ENCODE measurements around the gene DMD.
A peak's percentile ranks its signal among the peaks of the same experiment; 100 is the strongest.

Gene DMD

DNA sequence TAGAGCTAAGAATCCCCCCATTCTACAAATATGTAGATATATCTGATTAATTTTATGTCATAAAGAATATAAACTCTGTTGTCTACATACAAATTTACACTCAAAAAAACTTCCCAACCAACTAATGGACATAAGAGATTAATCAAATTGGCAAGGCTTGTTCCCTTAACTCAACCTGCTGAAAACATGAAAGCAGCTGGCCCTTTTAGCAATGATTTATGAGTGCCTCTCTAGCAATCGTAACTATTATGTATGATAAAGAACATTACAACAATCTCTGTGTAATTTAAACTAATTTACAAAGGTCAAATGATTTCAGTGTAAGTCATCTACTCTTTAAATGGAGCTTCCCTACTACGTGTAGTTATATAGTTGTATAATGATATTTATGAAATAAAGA, 2056.4 kb downstream of the DMD start:
- no peak for DNase-seq

DNA sequence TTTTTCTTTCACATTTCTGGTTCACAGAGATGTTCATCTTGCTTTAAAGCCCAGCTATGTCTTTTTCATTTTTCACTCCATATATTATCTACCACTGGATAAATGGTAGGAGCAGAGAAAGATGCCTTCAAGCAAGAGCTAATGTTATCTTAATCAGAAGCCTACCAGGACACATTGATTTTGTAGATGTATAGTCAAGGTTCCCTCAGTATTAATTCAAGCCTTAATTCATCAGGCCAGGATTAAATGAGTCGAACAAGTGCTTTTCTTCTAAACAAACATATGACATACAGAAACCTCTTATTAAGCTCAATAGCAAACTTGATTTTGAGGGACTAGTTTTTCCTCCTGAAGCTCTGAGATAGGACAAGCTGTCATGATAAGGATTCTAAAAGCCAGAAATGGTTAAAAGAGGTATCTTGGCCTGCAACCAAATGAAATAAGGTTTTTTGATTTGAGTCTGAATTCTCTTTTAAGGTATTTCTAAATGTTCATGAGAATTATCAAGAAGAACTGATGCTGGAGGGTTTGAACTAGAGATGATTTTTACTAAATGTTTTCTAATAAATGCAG, 2057.8 kb downstream of the DMD start:
- no peak for DNase-seq

DNA sequence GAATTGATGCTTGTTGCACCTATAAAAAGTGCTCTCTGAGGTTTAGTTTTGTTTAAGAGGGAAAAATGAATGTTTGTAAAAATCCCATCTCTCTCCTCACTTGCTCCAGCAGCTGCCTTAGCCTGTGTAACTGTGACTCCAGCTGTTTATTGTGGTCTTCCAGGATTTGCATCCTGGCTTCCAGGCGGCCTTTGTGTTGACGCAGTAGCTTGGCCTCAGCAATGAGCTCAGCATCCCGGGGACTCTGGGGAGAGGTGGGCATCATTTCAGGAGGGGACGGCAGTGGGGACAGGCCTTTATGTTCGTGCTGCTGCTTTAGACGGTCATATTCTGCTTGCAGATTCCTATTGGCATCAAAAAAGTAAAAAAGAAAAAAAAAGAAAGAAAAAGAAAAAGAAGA, 2064.2 kb downstream of the DMD start:
- no peak for DNase-seq

DNA sequence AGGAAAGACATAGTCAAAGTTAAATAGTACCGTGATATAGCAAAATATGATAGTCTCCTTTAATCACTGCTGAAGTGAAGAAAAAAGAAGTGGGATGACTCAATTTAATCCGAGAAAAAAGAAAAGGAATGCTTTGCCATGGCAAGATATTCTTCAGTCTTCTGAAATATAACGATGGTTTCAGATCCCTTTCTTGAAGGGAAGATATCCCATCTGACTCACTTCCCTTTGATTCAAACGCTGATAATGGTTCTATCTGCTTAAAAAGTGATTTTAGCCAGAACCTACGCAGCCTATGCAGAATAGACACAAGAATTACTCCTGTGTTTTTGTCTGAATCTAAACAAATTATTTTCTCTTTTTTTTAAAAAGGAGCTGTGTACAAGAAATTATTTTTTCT, 2071.4 kb downstream of the DMD start:
- DNase-seq = no peak

DNA sequence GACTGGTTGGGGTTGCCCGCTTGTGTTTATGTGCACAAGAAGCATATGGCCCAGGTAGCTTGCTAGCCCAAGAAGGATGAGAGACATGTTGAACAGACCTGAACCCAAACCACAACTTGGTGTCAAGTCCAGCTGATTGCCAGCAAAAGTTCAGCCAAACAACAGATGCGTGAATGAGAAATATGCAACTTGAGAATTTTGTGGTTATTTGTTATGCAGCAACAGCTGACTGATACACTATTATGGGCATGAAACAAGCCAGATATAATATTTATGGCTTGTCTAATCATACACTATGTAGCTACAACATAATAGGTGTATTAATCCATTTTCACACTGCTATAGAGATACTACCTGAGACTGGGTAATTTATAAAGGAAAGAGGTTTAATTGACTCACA, 2073.2 kb downstream of the DMD start:
- DNase-seq = no peak

DNA sequence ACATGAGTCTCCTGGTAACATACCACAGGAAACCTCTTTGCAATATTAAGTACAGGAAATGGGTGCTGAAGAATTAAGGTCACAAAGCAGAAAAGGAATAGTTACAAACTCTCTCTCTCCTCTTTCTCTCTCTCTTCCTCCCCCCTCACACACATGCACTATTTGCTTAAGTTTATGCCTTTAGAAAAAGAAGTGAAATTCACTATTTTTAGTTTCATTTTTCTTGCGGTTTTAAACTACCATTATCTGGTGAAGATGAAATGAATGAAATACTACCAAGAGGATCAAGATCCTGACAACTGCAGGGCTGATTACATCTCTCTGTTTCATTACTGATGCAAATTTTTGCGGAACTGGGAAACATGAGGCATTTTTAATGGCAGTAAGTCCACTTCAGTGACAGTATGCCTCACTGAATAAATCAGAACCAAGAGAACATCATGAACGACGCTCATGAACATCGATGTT, 2075.2 kb downstream of the DMD start:
- no peak for DNase-seq

DNA sequence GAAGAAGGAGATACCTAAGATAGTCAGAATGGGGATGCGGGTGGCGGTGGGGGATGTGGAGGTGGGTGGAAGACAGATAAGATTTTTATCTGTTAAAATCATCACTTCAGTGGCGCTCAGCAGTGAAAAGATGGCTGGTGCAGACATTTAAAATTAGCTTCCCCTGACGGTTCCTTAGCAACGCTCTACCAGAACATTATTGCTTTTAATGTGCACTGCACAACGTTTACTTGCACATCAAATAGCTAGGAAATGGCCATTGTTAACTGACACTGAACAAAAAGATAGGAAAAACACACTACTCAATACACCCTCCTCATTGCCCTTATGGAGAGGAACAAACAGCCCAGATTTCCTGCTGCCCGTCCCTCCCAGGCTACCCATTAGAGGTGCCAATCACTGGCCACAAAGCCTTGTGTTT, 2078.5 kb downstream of the DMD start:
- no peak for DNase-seq

DNA sequence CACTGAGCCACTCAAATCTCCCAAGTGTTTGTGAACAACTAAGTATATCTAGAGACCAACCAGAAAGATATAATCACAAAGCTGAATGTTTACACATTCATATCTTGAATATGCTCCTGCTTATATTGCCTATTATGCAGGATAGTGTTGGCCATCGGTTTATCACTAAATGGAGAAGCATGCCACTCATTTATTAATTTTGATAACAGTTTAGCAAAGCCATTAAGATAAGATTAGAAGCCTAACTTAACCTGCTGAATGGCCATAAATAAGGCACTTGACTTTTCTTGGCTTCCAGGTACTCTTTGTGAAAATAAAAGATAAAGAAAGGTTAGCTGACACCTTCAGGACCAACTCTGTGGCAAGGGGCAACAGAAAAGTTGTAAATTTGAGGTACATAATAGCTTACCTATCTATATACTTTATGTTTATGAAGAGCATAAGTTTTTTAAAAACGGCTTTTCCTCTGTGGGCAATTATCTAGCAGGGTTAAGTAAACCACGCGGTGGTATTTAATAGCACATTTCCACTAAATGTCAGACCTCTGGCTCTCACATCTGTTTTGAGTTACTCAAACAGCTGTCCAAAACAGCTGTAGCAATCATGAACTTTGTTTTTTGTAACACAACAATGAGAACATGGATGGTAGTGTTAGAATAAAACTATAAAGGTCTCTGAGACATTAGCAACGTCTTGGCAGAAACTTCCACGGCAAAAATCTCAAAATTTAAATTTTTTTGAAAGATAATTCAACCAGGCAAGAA, 2080.7 kb downstream of the DMD start:
- no peak for DNase-seq

DNA sequence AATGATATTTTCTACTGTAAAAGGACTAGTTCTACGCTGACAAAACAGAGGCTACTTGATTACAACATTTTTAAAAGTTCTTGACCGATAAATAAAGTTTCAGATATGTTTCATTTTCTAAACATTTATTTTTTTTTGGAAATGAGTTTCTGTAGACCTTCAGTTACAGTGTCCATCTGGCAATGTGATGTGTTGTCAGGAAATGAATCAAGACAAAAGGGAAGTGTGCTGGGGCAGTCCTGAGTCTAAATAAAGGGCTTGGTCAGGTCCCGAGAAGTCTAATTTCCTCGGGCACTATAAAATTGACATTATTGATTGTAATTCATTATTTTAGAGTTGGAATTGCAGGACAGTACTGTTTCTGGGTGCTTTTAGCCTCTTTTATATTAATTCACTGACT, 2082.5 kb downstream of the DMD start:
- DNase-seq = no peak

DNA sequence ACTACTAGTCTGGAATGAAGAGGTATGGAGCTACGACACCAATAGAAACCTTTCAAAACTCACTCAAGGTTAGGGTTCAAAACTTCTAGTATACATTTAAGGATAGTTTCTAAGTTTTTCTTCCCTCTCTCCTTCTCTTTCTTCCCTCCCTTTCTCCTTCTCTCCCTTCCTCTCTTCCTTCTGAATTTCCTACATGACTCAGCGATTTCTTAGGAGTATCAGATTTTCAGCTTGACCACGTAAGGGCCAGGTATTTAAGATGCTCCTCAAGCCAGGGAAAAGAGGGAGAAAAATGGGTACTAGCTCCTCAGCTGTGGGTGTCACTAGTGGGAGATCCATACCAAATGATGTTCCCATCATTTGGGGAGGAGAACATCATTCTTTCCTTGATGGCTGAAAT, 2083.6 kb downstream of the DMD start:
- no peak for DNase-seq

DNA sequence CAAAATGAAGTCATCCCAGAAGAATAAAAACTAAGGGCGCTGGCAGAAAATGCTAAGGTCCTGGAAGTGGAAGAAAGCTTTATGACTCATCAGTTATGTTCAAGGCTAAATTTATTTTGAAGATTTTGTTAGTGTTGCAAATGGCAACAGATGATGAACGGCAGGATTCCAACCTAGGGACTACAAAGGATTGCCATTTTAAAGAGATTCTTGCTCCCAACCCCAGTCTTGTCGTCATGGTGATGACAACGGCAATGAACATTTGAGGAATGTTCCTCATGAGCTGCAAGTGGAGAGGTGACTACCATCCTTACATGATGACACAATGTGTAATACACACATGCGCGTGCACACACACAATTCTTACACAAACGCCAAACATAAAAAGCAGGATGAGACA, 2085.1 kb downstream of the DMD start:
- peak; percentile 35 for DNase-seq

DNA sequence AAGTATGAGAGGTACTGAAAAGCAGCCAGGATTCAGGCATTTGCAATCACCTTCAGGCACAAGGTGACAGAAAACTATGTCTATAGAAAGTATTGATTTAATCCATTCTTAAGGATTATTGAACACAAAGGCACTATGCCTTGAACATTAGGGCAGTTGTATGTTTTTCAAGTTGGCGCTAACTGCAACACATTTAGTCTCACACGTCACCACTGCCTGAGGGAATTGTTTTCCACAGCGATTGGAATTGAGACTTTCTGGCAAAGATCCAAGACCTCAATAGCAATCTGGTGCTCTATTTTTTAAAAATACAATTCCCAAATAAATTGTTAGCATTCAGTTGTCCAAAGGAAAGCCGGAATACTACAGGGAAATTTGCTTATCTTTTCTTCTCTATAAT, 2086.8 kb downstream of the DMD start:
- DNase-seq = no peak

DNA sequence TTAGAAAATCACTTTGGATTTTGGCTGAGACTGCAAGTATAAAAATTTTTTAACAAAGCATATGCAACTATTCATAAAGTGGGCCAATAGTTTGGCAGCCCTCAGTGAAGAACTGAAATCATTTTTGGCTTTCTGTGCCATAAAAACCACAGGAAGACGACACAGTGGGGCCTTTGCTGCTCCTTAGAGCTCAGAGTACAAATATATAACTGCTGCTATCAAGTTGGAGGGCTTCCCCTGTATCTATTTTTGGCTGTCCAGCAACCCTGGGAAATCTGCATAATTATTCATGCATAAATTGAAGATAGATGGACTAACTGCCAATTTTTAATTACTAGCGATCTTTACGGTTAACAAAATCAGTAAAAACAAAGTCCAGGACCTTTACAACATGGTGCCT, 2088.0 kb downstream of the DMD start:
- DNase-seq = no peak

DNA sequence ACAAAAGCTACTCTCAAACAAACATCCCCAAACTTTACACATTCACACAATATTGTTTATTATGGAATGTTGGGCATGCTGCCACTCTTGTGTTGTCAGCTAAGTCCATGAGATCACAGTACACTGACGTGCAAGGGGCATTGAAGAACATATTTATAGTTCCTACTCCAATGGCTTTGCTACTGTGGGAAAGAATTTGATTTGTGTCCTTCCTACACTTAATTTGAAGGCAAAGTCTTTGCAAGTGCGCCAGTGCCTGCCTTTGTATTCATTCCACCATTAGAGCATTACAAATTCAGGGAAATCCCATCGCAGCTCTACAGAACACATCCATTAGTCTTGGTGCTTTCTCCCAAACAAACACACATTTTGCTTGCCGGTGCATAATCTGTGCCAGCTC, 2094.1 kb downstream of the DMD start:
- no peak for DNase-seq

DNA sequence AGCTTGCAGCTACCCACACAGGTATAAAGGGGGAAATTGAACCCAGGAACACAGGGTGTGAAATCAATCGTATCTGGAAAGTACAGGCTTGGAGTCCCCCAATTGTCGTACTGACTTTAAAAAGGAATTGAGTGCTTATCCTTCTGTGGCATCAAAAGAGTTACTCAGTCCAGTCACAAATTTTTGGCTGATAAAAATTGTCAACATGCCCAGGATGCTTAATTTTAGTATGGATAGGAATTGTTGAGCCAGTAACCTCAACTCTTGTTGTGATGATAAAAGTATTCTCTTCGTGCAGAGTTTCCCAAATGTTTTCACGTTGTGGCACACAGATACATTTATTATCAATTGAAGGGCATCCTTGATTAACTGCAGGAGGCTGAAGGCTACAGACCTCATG, 2096.0 kb downstream of the DMD start:
- no peak for DNase-seq

DNA sequence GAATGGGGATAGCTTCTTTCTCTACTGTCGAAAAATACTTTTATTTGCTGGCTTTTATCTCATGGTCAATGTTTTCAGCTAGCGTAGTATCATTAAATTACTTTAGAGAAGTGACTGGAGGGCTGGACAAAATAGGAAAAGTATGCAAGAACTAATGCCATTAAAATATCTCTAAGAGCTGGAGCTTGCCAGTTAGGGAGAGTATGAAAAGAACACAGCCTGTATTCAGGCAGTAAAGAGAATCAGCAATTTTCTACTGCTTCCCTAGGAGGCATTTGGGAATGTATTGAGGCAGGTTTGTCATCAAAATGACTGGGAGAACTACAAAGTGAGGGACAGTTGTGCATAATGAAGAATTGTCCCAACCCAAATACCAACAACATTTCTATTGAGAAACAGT, 2096.5 kb downstream of the DMD start:
- no peak for DNase-seq

DNA sequence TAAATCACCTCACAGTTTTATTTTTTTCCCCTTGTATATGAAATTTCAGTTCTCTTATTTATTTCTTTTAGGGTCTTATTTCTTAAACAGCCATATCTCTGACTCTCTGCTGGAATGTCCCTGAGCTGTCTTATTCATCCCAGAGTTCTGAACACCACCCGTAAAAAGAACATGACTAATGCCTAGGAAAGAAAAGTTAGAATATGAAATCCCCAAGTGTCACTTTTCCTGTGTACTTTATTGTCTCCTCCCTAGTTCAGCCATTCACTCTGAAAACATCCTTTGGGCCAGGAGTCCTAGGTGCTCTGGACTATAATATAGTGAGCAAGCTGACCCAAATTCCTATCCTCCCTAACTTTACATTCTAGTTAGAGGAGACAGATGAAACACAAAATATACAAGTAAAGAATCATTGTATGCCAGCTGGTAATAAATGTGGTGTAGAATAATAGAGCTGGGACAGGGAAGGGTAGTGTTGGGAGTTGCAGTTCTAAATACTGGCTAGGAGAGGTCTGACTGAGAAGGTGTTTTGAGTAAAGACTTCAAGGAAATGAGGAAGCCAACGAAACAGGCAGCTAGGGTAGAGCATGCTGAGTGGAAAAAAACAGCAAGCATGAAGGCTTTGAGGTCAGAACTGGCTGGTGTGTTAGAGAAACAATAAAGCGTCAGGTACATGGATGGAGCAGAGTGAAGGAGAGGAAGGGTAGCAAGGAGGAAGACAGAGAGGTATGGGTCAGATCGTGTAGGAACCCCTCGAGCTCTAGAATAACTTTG, 2098.9 kb downstream of the DMD start:
- DNase-seq = no peak

DNA sequence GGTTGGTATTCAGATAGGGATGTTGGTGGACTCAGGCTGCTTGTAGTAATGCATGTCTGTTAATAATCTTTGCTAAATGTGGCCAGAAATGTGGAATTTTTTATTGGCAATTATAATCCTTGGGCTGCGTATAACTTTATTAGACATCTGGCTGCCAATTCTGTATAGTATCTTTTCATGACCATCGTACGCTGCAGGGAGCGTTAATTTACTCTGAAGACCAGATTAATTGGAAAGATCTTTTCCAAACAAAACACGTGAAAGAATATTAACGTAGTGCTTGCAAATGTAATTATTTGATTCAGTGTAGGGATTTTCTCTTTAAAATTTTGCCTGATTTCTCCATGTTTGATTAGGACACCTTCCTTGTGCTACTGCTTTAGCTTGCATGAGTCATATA, 2100.7 kb downstream of the DMD start:
- DNase-seq = no peak

DNA sequence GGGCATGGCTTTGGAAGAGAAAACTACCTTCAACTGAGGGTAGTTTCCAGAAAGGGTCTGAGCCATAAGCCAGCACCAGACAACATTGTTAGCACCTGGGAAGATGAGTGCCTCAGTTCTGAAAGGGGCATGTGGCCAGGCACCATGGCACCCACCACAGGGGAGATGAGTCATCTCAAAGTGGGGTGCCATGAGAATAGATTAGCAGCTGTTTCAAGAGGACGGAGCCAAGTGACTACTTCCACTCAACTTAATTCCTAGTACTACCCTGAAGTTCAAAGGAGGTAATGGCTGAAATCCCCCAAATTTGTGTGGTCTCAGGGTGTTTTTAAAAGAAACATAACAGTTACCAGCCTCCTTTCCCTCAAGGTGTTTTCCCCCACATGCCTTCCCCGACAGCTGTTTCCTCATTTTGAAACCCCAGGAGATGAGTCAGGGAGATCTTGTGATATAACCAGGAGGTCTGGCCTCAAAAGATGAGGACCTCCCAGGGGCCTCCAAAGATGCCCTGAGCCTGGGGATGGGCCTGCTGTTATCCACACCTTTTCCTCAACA, 2111.7 kb downstream of the DMD start:
- DNase-seq = no peak

DNA sequence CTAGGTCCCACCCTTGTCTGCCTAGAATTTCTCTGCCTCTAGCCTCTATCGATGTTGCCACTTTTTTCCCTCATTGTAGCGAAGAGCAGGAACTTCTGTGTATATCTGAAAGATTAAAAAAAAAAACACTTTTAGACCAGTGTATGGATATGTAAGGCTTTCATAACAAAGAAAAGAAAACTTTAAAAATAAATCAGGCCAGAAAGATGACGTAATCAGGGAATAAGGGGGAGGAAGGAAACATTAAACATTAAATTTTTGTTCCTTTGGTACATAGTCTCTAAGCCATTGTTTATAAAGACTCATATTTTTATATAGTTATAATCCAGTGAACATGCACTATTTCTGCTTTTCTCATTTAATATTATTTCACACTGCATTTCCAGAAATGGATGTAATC, 2113.3 kb downstream of the DMD start:
- DNase-seq = no peak

DNA sequence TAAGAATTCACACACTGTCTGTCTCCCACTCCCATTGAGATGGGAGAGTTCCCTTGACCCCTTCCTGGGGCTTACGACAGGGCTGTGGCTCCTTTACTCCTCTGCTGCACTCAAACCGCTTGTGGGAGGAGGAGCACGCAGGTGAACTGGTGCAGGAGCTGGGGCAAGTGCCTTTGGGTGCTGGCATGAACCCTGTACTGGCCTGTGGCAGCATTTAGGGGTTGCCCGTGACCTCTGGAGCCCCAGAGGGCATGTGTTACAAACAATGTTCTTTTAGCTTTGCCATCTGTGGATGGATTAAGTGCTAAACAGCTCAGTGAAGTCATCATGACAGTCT, 2117.7 kb downstream of the DMD start:
- DNase-seq = no peak

DNA sequence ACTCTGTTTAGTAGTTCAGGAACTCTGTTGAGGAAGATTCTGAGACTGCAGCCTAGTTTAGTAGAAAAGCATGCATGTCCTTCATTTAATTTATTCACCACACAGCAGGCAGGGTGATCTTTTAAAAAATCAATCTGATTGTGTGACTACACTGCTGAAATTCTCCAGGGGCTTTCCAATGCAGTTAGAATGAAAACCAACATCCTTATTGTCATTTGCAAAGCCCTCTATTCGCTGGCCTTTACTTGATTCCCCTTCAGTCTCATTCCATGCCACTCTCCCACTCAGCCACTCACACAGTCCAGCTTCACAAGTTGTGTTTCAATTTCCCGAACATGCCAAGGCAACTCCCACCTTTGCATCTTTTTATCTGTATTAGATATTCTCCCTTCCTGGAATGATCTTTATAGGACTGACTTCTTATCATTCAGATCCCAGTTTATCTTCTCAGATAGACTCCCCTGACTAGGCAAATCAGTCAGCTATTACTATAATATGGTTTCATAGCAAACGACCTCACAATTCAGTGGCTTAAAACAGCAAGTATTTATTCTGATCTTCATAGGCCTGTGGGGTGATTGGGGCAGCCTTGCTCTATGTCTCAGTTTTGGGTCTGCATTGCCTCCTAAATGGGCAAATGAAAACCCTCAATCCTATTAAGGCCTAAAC, 2118.2 kb downstream of the DMD start:
- no peak for DNase-seq

DNA sequence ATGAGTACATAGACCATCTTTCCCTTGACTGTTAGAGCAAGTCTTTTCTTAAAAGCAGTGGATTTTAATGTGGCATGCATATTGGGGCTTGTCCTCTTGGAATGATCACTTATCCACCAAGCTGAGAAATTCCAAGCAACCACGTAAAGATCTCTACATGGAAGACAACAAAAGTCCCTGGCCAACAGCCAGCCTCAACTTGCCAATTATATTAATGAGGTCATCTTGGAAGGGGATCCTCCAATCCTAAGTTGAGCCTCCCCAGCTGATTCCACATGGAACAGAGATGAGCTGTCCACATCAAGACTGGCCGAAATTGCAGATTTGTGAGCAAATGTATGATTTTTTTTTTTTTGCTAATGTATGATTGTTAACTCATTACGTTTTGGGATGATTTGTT, 2118.9 kb downstream of the DMD start:
- no peak for DNase-seq
